ENCODE results near the gene ROCK2.

GRCh38 chr2:11312770-11313471 lies 31.5 kb downstream of the ROCK2 start:
- no peak for TF ChIP-seq AEBP2 (tag by site-specific recombination; IDR thresholded peaks at IDR 0.05; ENCODE audit: borderline replicate concordance)
- no peak for TF ChIP-seq ZNF658 (tag by site-specific recombination; IDR thresholded peaks at IDR 0.05)
- TF ChIP-seq ZNF132 (tag by site-specific recombination; IDR thresholded peaks at IDR 0.05; ENCODE audit: borderline replicate concordance), result no peak
- TF ChIP-seq, protein P1, sequence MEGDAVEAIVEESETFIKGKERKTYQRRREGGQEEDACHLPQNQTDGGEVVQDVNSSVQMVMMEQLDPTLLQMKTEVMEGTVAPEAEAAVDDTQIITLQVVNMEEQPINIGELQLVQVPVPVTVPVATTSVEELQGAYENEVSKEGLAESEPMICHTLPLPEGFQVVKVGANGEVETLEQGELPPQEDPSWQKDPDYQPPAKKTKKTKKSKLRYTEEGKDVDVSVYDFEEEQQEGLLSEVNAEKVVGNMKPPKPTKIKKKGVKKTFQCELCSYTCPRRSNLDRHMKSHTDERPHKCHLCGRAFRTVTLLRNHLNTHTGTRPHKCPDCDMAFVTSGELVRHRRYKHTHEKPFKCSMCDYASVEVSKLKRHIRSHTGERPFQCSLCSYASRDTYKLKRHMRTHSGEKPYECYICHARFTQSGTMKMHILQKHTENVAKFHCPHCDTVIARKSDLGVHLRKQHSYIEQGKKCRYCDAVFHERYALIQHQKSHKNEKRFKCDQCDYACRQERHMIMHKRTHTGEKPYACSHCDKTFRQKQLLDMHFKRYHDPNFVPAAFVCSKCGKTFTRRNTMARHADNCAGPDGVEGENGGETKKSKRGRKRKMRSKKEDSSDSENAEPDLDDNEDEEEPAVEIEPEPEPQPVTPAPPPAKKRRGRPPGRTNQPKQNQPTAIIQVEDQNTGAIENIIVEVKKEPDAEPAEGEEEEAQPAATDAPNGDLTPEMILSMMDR (tag by site-specific recombination; IDR thresholded peaks at IDR 0.05), result no peak
- no peak for TF ChIP-seq ZNF292 (tag by site-specific recombination; IDR thresholded peaks at IDR 0.05; ENCODE audit: borderline replicate concordance, low read depth)
- no peak for TF ChIP-seq ZNF416 (tag by site-specific recombination; IDR thresholded peaks at IDR 0.05)
- TF ChIP-seq SETDB1 (IDR thresholded peaks at IDR 0.05; ENCODE audit: insufficient read length, low read length), result no peak
- TF ChIP-seq ZNF623 (tag by site-specific recombination; IDR thresholded peaks at IDR 0.05), result no peak
- TF ChIP-seq ZNF354C (tag by site-specific recombination; IDR thresholded peaks at IDR 0.05; ENCODE audit: borderline replicate concordance, low read depth), result no peak
- TF ChIP-seq, protein P2, sequence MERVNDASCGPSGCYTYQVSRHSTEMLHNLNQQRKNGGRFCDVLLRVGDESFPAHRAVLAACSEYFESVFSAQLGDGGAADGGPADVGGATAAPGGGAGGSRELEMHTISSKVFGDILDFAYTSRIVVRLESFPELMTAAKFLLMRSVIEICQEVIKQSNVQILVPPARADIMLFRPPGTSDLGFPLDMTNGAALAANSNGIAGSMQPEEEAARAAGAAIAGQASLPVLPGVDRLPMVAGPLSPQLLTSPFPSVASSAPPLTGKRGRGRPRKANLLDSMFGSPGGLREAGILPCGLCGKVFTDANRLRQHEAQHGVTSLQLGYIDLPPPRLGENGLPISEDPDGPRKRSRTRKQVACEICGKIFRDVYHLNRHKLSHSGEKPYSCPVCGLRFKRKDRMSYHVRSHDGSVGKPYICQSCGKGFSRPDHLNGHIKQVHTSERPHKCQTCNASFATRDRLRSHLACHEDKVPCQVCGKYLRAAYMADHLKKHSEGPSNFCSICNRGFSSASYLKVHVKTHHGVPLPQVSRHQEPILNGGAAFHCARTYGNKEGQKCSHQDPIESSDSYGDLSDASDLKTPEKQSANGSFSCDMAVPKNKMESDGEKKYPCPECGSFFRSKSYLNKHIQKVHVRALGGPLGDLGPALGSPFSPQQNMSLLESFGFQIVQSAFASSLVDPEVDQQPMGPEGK (tag by site-specific recombination; IDR thresholded peaks at IDR 0.05), result no peak
- no peak for TF ChIP-seq ZNF677 (tag by site-specific recombination; IDR thresholded peaks at IDR 0.05)
- TF ChIP-seq ZNF121 (tag by site-specific recombination; IDR thresholded peaks at IDR 0.05), result no peak
- TF ChIP-seq, protein P3, sequence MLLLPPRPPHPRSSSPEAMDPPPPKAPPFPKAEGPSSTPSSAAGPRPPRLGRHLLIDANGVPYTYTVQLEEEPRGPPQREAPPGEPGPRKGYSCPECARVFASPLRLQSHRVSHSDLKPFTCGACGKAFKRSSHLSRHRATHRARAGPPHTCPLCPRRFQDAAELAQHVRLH (tag by site-specific recombination; IDR thresholded peaks at IDR 0.05), result no peak
- no peak for TF ChIP-seq ZNF2 (tag by site-specific recombination; IDR thresholded peaks at IDR 0.05)

All from HEK293 (cell line).